Osteoblast (primary cell): ENCODE data around the gene RPS28. TPM values are rescaled to one million over a fixed set of nuclear protein-coding genes. Genes with fewer than 3 reads are reported as not detected.
A peak's percentile ranks its signal among the peaks of the same experiment; 100 is the strongest.

ENCODE experiments used
- DNase-seq: peaks from one replicate; pipeline ENCODE4 v3.0.0; 2011; ENCODE audit warnings: low spot score, mixed read lengths; ENCODE audit not compliant: insufficient read length; ENCODE audit errors: missing footprints
- H2AFZ ChIP-seq: 2 replicates; pipeline ENCODE4 v1.6.0; 2011; ENCODE audit warnings: mild to moderate bottlenecking, low read length
- H3K27ac ChIP-seq: 2 replicates; pipeline ENCODE4 v1.5.1; 2011; ENCODE audit warnings: mild to moderate bottlenecking, low read depth, low read length, moderate library complexity
- H3K27me3 ChIP-seq: 2 replicates; pipeline ENCODE4 v1.6.0; 2012; ENCODE audit warnings: mild to moderate bottlenecking, control low read depth, inconsistent platforms, low read length, moderate library complexity; ENCODE audit not compliant: insufficient read depth
- H3K36me3 ChIP-seq: 2 replicates; pipeline ENCODE4 v1.5.1; 2011; ENCODE audit warnings: mild to moderate bottlenecking, low read length, control low read depth, moderate library complexity; ENCODE audit not compliant: insufficient read depth
- H3K4me1 ChIP-seq: 2 replicates; pipeline ENCODE4 v1.5.1; 2011; ENCODE audit warnings: mild to moderate bottlenecking, low read length, control low read depth, moderate library complexity; ENCODE audit not compliant: insufficient read depth
- H3K4me2 ChIP-seq: 2 replicates; pipeline ENCODE4 v1.6.0; 2011; ENCODE audit warnings: mild to moderate bottlenecking, low read length; ENCODE audit not compliant: insufficient read depth
- H3K4me3 ChIP-seq: fragments of 200-600 bp; sonication (generic); 3 replicates; pipeline ENCODE4 v1.5.1; 2012; ENCODE audit warnings: mild to moderate bottlenecking, low read length, inconsistent platforms; ENCODE audit not compliant: insufficient read depth
- H3K79me2 ChIP-seq: 2 replicates; pipeline ENCODE4 v1.6.0; 2012; ENCODE audit warnings: mild to moderate bottlenecking, low read length, control low read depth, inconsistent platforms; ENCODE audit not compliant: insufficient read depth
- H3K9me3 ChIP-seq: 2 replicates; pipeline ENCODE4 v1.5.1; 2011; ENCODE audit warnings: low read depth, low read length, control low read depth
- H4K20me1 ChIP-seq: 2 replicates; pipeline ENCODE4 v1.6.0; 2012; ENCODE audit warnings: mild to moderate bottlenecking, low read length, control low read depth; ENCODE audit not compliant: insufficient read depth
- CTCF ChIP-seq: IDR thresholded peaks from 2 replicates; pipeline ENCODE4 v1.5.1; 2011; ENCODE audit warnings: mild to moderate bottlenecking, low read depth, low read length, moderate library complexity; ENCODE audit errors: extremely low read depth
- total RNA-seq: library from RNA; depleted of rRNA; stranded (reverse); fragments of >200 nt; gene quantifications from 2 replicates; pipeline ENCODE4 v1.2.3, GENCODE V29; 2012

Gene RPS28
- total RNA-seq, 1 donor, result 177 TPM

GRCh38 chr19:8323781-8324185 is 2.5 kb downstream of the RPS28 start:
- peaks cover 40% of the 10 kb centered on the region for H3K79me2 ChIP-seq
- H3K27ac ChIP-seq, result no peak overlapping the region
- no peak overlapping the region for H3K4me2 ChIP-seq
- no peak overlapping the region for H2AFZ ChIP-seq
- peaks cover 18% of the 10 kb centered on the region for H3K36me3 ChIP-seq
- no peak for TF ChIP-seq CTCF
- no peaks in the 10 kb centered on the region for H3K9me3 ChIP-seq
- H4K20me1 ChIP-seq, result peaks cover 29% of the 10 kb centered on the region
- no peak for DNase-seq
- no peak overlapping the region for H3K4me3 ChIP-seq
- H3K4me1 ChIP-seq, result peaks cover 25% of the 10 kb centered on the region
- H3K27me3 ChIP-seq, result no peaks in the 10 kb centered on the region

GRCh38 chr19:8324186-8325050 is 3.1 kb downstream of the RPS28 start:
- Histone ChIP-seq H4K20me1 (peaks cover 29% of the 10 kb centered on the region), H3K79me2 (peaks cover 38% of the 10 kb centered on the region), H3K4me1 (peaks cover 23% of the 10 kb centered on the region), H3K9me3 (no peaks in the 10 kb centered on the region), H3K4me3 (no peak overlapping the region), H3K4me2 (no peak overlapping the region), H3K27ac (no peak overlapping the region), H2AFZ (no peak overlapping the region), H3K36me3 (peaks cover 18% of the 10 kb centered on the region), H3K27me3 (no peaks in the 10 kb centered on the region)
- no peak for TF ChIP-seq CTCF
- DNase-seq, result peak; percentile 81

GRCh38 chr19:8325454-8325853 is 4.2 kb downstream of the RPS28 start:
- no peak for TF ChIP-seq CTCF
- no peak for DNase-seq
- peaks cover 27% of the 10 kb centered on the region for H3K79me2 ChIP-seq
- no peak overlapping the region for H3K4me2 ChIP-seq
- peaks cover 13% of the 10 kb centered on the region for H3K4me1 ChIP-seq
- H3K4me3 ChIP-seq, result no peak overlapping the region
- no peak overlapping the region for H2AFZ ChIP-seq
- peaks cover 18% of the 10 kb centered on the region for H3K36me3 ChIP-seq
- no peaks in the 10 kb centered on the region for H3K27me3 ChIP-seq
- H3K27ac ChIP-seq, result no peak overlapping the region
- no peaks in the 10 kb centered on the region for H3K9me3 ChIP-seq
- H4K20me1 ChIP-seq, result peaks cover 29% of the 10 kb centered on the region

- H3K4me3 ChIP-seq, result no peak overlapping the region
- H3K4me2 ChIP-seq, result no peak overlapping the region
- DNase-seq, result no peak
- no peaks in the 10 kb centered on the region for H3K36me3 ChIP-seq
- no peak overlapping the region for H2AFZ ChIP-seq
- no peaks in the 10 kb centered on the region for H3K4me1 ChIP-seq
- TF ChIP-seq CTCF, result no peak
- H3K27ac ChIP-seq, result no peak overlapping the region
- no peaks in the 10 kb centered on the region for H3K9me3 ChIP-seq
- H3K79me2 ChIP-seq, result no peaks in the 10 kb centered on the region
- H4K20me1 ChIP-seq, result no peaks in the 10 kb centered on the region
- peaks cover 18% of the 10 kb centered on the region for H3K27me3 ChIP-seq
Observed at GRCh38 chr19:8329996-8330395, 8.7 kb downstream of the RPS28 start.
